Keratinocyte (primary cell): Measurements from ENCODE around the gene PLCXD1. TPM values are rescaled to one million over a fixed set of nuclear protein-coding genes. Genes with fewer than 3 reads are reported as not detected.

ENCODE experiments used
- DNase-seq: peaks from one replicate; pipeline ENCODE4 v3.0.0-alpha.2; 2011; ENCODE audit warnings: low read depth, missing footprints, low spot score
- FAIRE-seq: peaks from 2 replicates; lab custom pipeline; 2011; peaks lifted over from hg19 to GRCh38; lab: Jason Lieb, UNC
- H2AFZ ChIP-seq: 2 replicates; pipeline ENCODE4 v1.6.0; 2012; ENCODE audit warnings: low read length, control low read depth, inconsistent platforms; ENCODE audit not compliant: control insufficient read depth
- H3K27ac ChIP-seq: 2 replicates; pipeline ENCODE4 v1.5.1; 2011; ENCODE audit warnings: low read length; ENCODE audit not compliant: control insufficient read depth, insufficient read depth
- H3K27me3 ChIP-seq: 3 replicates; pipeline ENCODE4 v1.6.0; 2011; ENCODE audit warnings: low read length; ENCODE audit not compliant: control insufficient read depth, insufficient read depth; ENCODE audit errors: extremely low read depth
- H3K36me3 ChIP-seq, 2 experiments: 2 replicates in 1 of 2; 3 replicates in 1 of 2; pipeline ENCODE4 v1.5.1; 2011; ENCODE audit warnings: low read length in 2 of 2, mild to moderate bottlenecking in 1 of 2; ENCODE audit not compliant: control insufficient read depth in 2 of 2, insufficient read depth in 2 of 2; ENCODE audit errors: extremely low read depth in 1 of 2
- H3K4me1 ChIP-seq: 3 replicates; pipeline ENCODE4 v1.5.1; 2011; ENCODE audit warnings: low read length; ENCODE audit not compliant: control insufficient read depth, insufficient read depth; ENCODE audit errors: extremely low read depth
- H3K4me2 ChIP-seq: 3 replicates; pipeline ENCODE4 v1.6.0; 2011; ENCODE audit warnings: low read depth, low read length; ENCODE audit not compliant: control insufficient read depth, insufficient read depth; ENCODE audit errors: extremely low read depth
- H3K4me3 ChIP-seq, 3 experiments: fragments of 200-600 bp in 1 of 3; sonication (generic) in 1 of 3; 2 replicates in 2 of 3; 3 replicates in 1 of 3; pipeline ENCODE4 v1.5.1; 2011 to 2016; ENCODE audit warnings: low read length in 3 of 3, mild to moderate bottlenecking in 3 of 3, control low read depth in 2 of 3, inconsistent platforms in 1 of 3, low read depth in 1 of 3, mixed read lengths in 1 of 3, mixed run types in 1 of 3, moderate library complexity in 1 of 3; ENCODE audit not compliant: control insufficient read depth in 2 of 3, insufficient read depth in 2 of 3; ENCODE audit errors: extremely low read depth in 1 of 3
- H3K79me2 ChIP-seq: 2 replicates; pipeline ENCODE4 v1.6.0; 2012; ENCODE audit warnings: low read length; ENCODE audit not compliant: control insufficient read depth, insufficient read depth
- H3K9ac ChIP-seq: 3 replicates; pipeline ENCODE4 v1.6.0; 2011; ENCODE audit warnings: low read length; ENCODE audit not compliant: control insufficient read depth, insufficient read depth; ENCODE audit errors: extremely low read depth
- H3K9me1 ChIP-seq: 3 replicates; pipeline ENCODE4 v1.6.0; 2011; ENCODE audit warnings: low read length; ENCODE audit not compliant: control insufficient read depth, insufficient read depth; ENCODE audit errors: extremely low read depth
- H3K9me3 ChIP-seq: 2 replicates; pipeline ENCODE4 v1.5.1; 2012; ENCODE audit warnings: low read depth, low read length; ENCODE audit not compliant: control insufficient read depth
- H4K20me1 ChIP-seq: 3 replicates; pipeline ENCODE4 v1.6.0; 2011; ENCODE audit warnings: low read length; ENCODE audit not compliant: control insufficient read depth, insufficient read depth; ENCODE audit errors: extremely low read depth
- CTCF ChIP-seq, 3 experiments: IDR thresholded peaks in 1 of 3; conservative IDR thresholded peaks in 1 of 3; optimal IDR thresholded peaks in 1 of 3; 2 replicates in 2 of 3; 3 replicates in 1 of 3; pipeline versions ENCODE3 to v1.5.1; 2011; ENCODE audit warnings: low read length in 3 of 3, mild to moderate bottlenecking in 3 of 3, moderate library complexity in 2 of 3, control low read depth in 1 of 3, inconsistent platforms in 1 of 3; ENCODE audit not compliant: insufficient read depth in 2 of 3; ENCODE audit errors: extremely low read depth in 1 of 3
- EZH2 ChIP-seq: IDR thresholded peaks from one replicate; pipeline ENCODE4 v1.6.1; 2012; ENCODE audit warnings: inconsistent platforms, mild to moderate bottlenecking, low read length, moderate library complexity
- dilution Hi-C: fragments of 300-500 bp; cut with MboI; formaldehyde crosslinking; loops from one replicate; pipeline ENCODE4 v1.7.0; 2020; ENCODE audit warnings: low sequenced_read_pairs; ENCODE audit not compliant: extremely low pct_ligation_motif_present
- polyA plus RNA-seq, 5 experiments: library from polyadenylated mRNA; depleted of rRNA in 3 of 5; stranded (reverse) in 3 of 5; stranded (forward) in 1 of 5; unstranded in 1 of 5; fragments of >200 nt; gene quantifications; 1 replicate in 1 of 5; 2 replicates in 3 of 5; 3 replicates in 1 of 5; pipeline versions ENCODE4 v1.2.1 to v1.2.3, GENCODE V29; 2011 to 2012; ENCODE audit warnings: missing spikeins in 2 of 5, low read depth in 1 of 5, low replicate concordance in 1 of 5

Gene PLCXD1
- polyA plus RNA-seq, 1 donor (not counting 4 experiments of a cell fraction or from before 2014, with no cell fraction given): 6.3 TPM

- Histone ChIP-seq H3K36me3 (peaks cover 23 to 37% of the 10 kb centered on the region in 2 experiments), H3K27ac (no peak overlapping the region), H2AFZ (no peak overlapping the region), H3K9me3 (no peaks in the 10 kb centered on the region), H4K20me1 (peaks cover 2% of the 10 kb centered on the region), H3K4me1 (no peaks in the 10 kb centered on the region), H3K27me3 (no peaks in the 10 kb centered on the region), H3K4me2 (no peak overlapping the region), H3K9ac (no peak overlapping the region), H3K9me1 (no peaks in the 10 kb centered on the region), H3K4me3 (no peak overlapping the region), H3K79me2 (peaks cover 4% of the 10 kb centered on the region)
- DNase-seq (no peak), FAIRE-seq (no peak)
- dilution Hi-C loops: no loop called here
- TF ChIP-seq EZH2 (no peak), CTCF (optimal IDR thresholded peaks at IDR 0.05 in 1 of 3, IDR thresholded peaks at IDR 0.05 in 1 of 3, conservative IDR thresholded peaks at IDR 0.05 in 1 of 3; ENCODE audit: extremely low read depth in 1 of 3, insufficient read depth in 2 of 3, low read length in 3 of 3) (no peak)
These were observed 30.3 kb downstream of the PLCXD1 start for GRCh38 chrX:311156-312129.

- Histone ChIP-seq H3K9me1 (no peaks in the 10 kb centered on the region), H3K4me3 (no peak overlapping the region), H3K36me3 (peaks cover 18 to 31% of the 10 kb centered on the region in 2 experiments), H3K27ac (no peak overlapping the region), H3K9me3 (no peaks in the 10 kb centered on the region), H3K4me1 (no peaks in the 10 kb centered on the region), H3K79me2 (peaks cover 12% of the 10 kb centered on the region), H3K9ac (no peak overlapping the region), H2AFZ (no peak overlapping the region), H3K27me3 (no peaks in the 10 kb centered on the region), H4K20me1 (peaks cover 2% of the 10 kb centered on the region), H3K4me2 (no peak overlapping the region)
- DNase-seq: no peak
- no peak for FAIRE-seq
- TF ChIP-seq CTCF (optimal IDR thresholded peaks at IDR 0.05 in 1 of 3, IDR thresholded peaks at IDR 0.05 in 1 of 3, conservative IDR thresholded peaks at IDR 0.05 in 1 of 3; ENCODE audit: extremely low read depth in 1 of 3, insufficient read depth in 2 of 3, low read length in 3 of 3) (no peak), EZH2 (no peak)
- dilution Hi-C loops: no loop called here
These were observed 31.6 kb downstream of the PLCXD1 start for GRCh38 chrX:312621-313331.
